Hepatocyte (in vitro differentiated cells): Measurements from ENCODE around the gene MOV10.

ENCODE experiments used
- EZH2 ChIP-seq: fragments of 200-600 bp; sonication (generic); IDR thresholded peaks from 2 replicates; pipeline ENCODE4 v1.6.1; 2016; ENCODE audit warnings: antibody characterized with exemption, mild to moderate bottlenecking, borderline replicate concordance
- EZH2phosphoT487 ChIP-seq: fragments of 200-600 bp; sonication (generic); IDR thresholded peaks from one replicate; pipeline ENCODE4 v1.6.1; 2018; ENCODE audit warnings: antibody characterized with exemption, mild to moderate bottlenecking, low read depth, moderate library complexity; ENCODE audit not compliant: unreplicated experiment, severe bottlenecking

DNA sequence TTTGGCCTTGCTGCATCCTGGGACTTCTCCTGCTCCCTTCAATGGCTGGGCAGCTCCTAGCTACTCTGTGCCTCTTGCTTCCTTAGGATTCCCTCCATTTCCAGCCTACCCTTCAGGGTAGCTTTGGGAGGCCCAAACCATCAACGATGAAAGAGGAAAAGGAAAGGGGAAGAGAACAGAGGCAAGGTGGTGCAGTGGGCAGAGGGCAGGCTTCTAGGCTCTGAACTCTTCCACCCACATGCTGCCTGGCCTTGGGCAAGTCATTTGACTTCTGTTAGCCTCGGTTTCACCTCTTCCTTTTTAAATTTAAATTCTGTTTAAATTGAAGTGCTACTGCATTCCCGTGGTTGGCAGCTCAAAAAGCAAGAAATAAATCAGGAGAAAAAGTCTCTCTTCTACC lies 46.3 kb downstream of the MOV10 start:
- TF ChIP-seq EZH2phosphoT487 (no peak), EZH2 (no peak)
